ENCODE measurements around the gene RALGAPA2.

- TF ChIP-seq, protein P1, sequence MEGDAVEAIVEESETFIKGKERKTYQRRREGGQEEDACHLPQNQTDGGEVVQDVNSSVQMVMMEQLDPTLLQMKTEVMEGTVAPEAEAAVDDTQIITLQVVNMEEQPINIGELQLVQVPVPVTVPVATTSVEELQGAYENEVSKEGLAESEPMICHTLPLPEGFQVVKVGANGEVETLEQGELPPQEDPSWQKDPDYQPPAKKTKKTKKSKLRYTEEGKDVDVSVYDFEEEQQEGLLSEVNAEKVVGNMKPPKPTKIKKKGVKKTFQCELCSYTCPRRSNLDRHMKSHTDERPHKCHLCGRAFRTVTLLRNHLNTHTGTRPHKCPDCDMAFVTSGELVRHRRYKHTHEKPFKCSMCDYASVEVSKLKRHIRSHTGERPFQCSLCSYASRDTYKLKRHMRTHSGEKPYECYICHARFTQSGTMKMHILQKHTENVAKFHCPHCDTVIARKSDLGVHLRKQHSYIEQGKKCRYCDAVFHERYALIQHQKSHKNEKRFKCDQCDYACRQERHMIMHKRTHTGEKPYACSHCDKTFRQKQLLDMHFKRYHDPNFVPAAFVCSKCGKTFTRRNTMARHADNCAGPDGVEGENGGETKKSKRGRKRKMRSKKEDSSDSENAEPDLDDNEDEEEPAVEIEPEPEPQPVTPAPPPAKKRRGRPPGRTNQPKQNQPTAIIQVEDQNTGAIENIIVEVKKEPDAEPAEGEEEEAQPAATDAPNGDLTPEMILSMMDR (conservative IDR thresholded peaks at IDR 0.05; ENCODE audit: low read depth in 2 of 2): no peak
- TF ChIP-seq POLR2AphosphoS5 (IDR thresholded peaks at IDR 0.05; ENCODE audit: low read depth) (no peak), EZH2 (IDR thresholded peaks at IDR 0.05; ENCODE audit: low read depth, unreplicated experiment) (no peak), ZNF331 (CRISPR knock-in tag; IDR thresholded peaks at IDR 0.05; ENCODE audit: low read depth) (no peak), REST (IDR thresholded peaks at IDR 0.05; ENCODE audit: unreplicated experiment) (no peak), ETS1 (IDR thresholded peaks at IDR 0.05) (no peak), JUNB (IDR thresholded peaks at IDR 0.05; ENCODE audit: unreplicated experiment) (no peak), EZH2phosphoT487 (IDR thresholded peaks at IDR 0.05; ENCODE audit: unreplicated experiment) (no peak), CREB1 (CRISPR knock-in tag; IDR thresholded peaks at IDR 0.05; ENCODE audit: low read depth) (no peak), NANOG (IDR thresholded peaks at IDR 0.05; ENCODE audit: borderline replicate concordance) (no peak)
Measured at GRCh38 chr20:20459726-20460125, 252.7 kb downstream of the RALGAPA2 start.
